MM.1S (cell line): ENCODE data around the gene ISG15.

Experiments
- DNase-seq: peaks from one replicate; pipeline ENCODE4 v3.0.0-alpha.2; 2015
- H2AFZ ChIP-seq: fragments of 300-600 bp; sonication (generic); 2 replicates; pipeline ENCODE4 v1.6.0; 2016; ENCODE audit warnings: antibody characterized with exemption, low read length
- H3F3A ChIP-seq: fragments of 300-600 bp; sonication (generic); 2 replicates; pipeline ENCODE4 v1.6.1; 2016; ENCODE audit warnings: mild to moderate bottlenecking, antibody characterized with exemption, low read length, moderate library complexity, mixed read lengths; ENCODE audit not compliant: insufficient read depth
- H3K27ac ChIP-seq: fragments of 300-600 bp; sonication (generic); 2 replicates; pipeline ENCODE4 v1.5.1; 2016; ENCODE audit warnings: mild to moderate bottlenecking, low read length
- H3K27me3 ChIP-seq: fragments of 300-600 bp; sonication (generic); replicated peaks from 2 replicates; pipeline ENCODE4 v1.6.0; 2016; ENCODE audit warnings: low read length; ENCODE audit not compliant: insufficient read depth
- H3K36me3 ChIP-seq: fragments of 300-600 bp; sonication (generic); replicated peaks from 2 replicates; pipeline ENCODE4 v1.6.1; 2016; ENCODE audit warnings: mild to moderate bottlenecking, low read length, mixed read lengths; ENCODE audit not compliant: insufficient read depth
- H3K4me1 ChIP-seq: fragments of 300-600 bp; sonication (generic); 2 replicates; pipeline ENCODE4 v1.6.1; 2016; ENCODE audit warnings: low read length, mixed read lengths
- H3K4me2 ChIP-seq: fragments of 300-600 bp; sonication (generic); 2 replicates; pipeline ENCODE4 v1.6.0; 2016; ENCODE audit warnings: low read depth, low read length
- H3K4me3 ChIP-seq: fragments of 300-600 bp; sonication (generic); 2 replicates; pipeline ENCODE4 v1.5.1; 2016; ENCODE audit warnings: low read length, mixed read lengths
- H3K79me2 ChIP-seq: fragments of 300-600 bp; sonication (generic); 2 replicates; pipeline ENCODE4 v1.6.1; 2016; ENCODE audit warnings: mixed run types, low read length, mixed read lengths
- H3K9ac ChIP-seq: fragments of 300-600 bp; sonication (generic); 2 replicates; pipeline ENCODE4 v1.6.1; 2016; ENCODE audit warnings: low read length, mixed read lengths
- H3K9me2 ChIP-seq: fragments of 300-600 bp; sonication (generic); replicated peaks from 2 replicates; pipeline ENCODE4 v1.6.1; 2016; ENCODE audit warnings: mild to moderate bottlenecking, low read length, mixed read lengths; ENCODE audit not compliant: insufficient read depth
- H3K9me3 ChIP-seq: fragments of 300-600 bp; sonication (generic); replicated peaks from 2 replicates; pipeline ENCODE4 v1.6.1; 2016; ENCODE audit warnings: mild to moderate bottlenecking, low read length, mixed read lengths; ENCODE audit not compliant: insufficient read depth
- H4K20me1 ChIP-seq: fragments of 300-600 bp; sonication (generic); 2 replicates; pipeline ENCODE4 v1.6.1; 2016; ENCODE audit warnings: mild to moderate bottlenecking, low read length, moderate library complexity, mixed read lengths; ENCODE audit not compliant: insufficient read depth
- EZH2 ChIP-seq: fragments of 300-600 bp; sonication (generic); optimal IDR thresholded peaks from 2 replicates; pipeline ENCODE3; 2017; ENCODE audit warnings: low read depth, mild to moderate bottlenecking, antibody characterized with exemption, low read length, mixed read lengths
- EZH2phosphoT487 ChIP-seq: fragments of 300-600 bp; sonication (generic); IDR thresholded peaks from 2 replicates; pipeline ENCODE4 v1.6.1; 2018; ENCODE audit warnings: antibody characterized with exemption, low read length
- TF ChIP-seq, protein P1 (sequence below): fragments of 300-600 bp; sonication (generic); IDR thresholded peaks from 2 replicates; pipeline ENCODE4 v1.5.1; 2016; ENCODE audit warnings: antibody characterized with exemption, low read length, mixed read lengths

The ISG15 gene

DNA sequence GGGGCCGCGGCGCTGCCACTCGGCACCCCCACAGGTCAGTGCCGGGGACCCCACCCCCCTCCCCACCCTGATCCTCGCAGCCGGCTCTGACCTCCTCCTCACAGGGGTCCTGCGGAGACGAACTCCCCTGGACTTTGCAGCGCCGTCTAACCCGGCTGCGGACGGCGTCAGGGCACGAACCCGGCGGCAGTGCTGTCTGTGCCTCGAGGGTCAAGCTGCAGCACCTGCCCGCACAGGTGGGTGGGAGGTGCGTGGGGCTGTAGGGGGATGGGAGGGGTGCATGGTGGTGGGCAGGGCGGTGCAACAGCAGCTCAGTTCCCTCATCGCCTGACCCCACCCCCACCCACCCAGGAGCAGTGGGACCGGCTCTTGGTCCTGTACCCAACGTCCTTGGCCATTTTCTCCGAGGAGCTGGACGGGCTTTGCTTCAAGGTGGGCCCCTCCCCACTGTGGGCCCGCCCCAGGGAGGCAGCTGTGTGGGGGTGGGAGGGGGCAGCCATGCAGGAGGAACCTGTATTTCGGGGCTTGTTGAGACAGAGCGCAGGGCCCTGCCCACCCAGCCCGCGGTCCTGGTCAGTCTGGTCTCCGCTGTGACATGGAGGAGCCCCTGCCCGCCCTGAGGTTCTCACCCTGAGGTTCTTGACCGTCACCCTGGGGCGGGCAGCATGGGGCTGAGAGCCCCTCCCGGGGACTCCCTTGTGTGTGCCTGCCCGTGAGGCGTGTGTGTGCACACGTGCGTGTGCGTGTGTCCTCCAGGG, 42.1 kb upstream of the ISG15 start:
- no peak for DNase-seq
- Histone ChIP-seq H3K9me2 (no peaks in the 10 kb centered on the region), H3K4me1 (peaks cover 3% of the 10 kb centered on the region), H3K36me3 (no peaks in the 10 kb centered on the region), H3F3A (peaks cover 4% of the 10 kb centered on the region; the same call in 1 of the 2 replicates), H3K27me3 (peaks cover 13% of the 10 kb centered on the region; the same call in 1 of the 2 replicates), H3K4me3 (no peak overlapping the region), H4K20me1 (no peaks in the 10 kb centered on the region), H3K4me2 (no peak overlapping the region), H3K9ac (no peak overlapping the region), H3K9me3 (no peaks in the 10 kb centered on the region), H3K79me2 (no peaks in the 10 kb centered on the region), H3K27ac (no peak overlapping the region), H2AFZ (no peak overlapping the region)
- TF ChIP-seq EZH2phosphoT487 (no peak), EZH2 (no peak)
- TF ChIP-seq, protein P1, sequence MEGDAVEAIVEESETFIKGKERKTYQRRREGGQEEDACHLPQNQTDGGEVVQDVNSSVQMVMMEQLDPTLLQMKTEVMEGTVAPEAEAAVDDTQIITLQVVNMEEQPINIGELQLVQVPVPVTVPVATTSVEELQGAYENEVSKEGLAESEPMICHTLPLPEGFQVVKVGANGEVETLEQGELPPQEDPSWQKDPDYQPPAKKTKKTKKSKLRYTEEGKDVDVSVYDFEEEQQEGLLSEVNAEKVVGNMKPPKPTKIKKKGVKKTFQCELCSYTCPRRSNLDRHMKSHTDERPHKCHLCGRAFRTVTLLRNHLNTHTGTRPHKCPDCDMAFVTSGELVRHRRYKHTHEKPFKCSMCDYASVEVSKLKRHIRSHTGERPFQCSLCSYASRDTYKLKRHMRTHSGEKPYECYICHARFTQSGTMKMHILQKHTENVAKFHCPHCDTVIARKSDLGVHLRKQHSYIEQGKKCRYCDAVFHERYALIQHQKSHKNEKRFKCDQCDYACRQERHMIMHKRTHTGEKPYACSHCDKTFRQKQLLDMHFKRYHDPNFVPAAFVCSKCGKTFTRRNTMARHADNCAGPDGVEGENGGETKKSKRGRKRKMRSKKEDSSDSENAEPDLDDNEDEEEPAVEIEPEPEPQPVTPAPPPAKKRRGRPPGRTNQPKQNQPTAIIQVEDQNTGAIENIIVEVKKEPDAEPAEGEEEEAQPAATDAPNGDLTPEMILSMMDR: no peak

DNA sequence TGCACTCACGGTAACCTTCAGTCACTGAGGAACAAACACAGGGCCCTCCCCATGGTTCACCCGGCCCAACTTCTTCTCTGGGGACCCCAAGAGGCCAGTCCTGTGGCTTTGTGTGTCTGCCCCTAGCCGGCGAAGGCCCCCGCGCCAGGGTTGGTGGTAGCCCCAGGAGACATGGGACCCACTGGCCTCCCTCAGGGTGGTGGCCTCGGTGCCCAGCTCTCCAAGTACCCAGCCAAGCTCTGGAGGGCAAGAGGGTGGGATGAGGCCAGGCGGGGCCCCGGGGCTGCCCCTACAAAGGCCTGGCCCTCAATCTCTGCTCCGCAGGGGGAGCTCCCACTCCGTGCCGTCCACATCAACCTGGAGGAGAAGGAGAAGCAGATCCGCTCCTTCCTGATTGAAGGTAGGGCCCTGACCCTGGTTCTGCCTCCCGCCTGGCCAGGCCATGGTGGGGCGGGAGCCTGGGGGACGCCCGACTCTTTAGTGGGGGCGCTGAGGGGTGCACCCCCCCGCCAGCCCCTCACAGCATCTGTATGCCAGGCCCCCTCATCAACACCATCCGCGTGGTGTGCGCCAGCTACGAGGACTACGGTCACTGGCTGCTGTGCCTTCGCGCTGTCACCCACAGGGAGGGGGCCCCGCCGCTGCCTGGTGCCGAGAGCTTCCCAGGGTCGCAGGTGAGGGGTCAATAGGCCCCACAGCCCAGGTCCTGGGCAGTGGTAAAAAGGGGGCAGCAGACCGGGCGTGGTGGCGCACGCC, 41.4 kb upstream of the ISG15 start:
- H3K4me3 ChIP-seq: no peak overlapping the region
- no peaks in the 10 kb centered on the region for H4K20me1 ChIP-seq
- no peaks in the 10 kb centered on the region for H3K36me3 ChIP-seq
- peaks cover 13% of the 10 kb centered on the region; the same call in 1 of the 2 replicates for H3K27me3 ChIP-seq
- no peak overlapping the region for H3K27ac ChIP-seq
- no peak overlapping the region for H2AFZ ChIP-seq
- H3K79me2 ChIP-seq: no peaks in the 10 kb centered on the region
- H3K4me1 ChIP-seq: peaks cover 2% of the 10 kb centered on the region; the same call in 1 of the 2 replicates
- no peak overlapping the region for H3K9ac ChIP-seq
- H3F3A ChIP-seq: no peaks in the 10 kb centered on the region
- no peaks in the 10 kb centered on the region for H3K9me3 ChIP-seq
- no peak for DNase-seq
- no peak overlapping the region for H3K4me2 ChIP-seq
- TF ChIP-seq EZH2phosphoT487: no peak
- TF ChIP-seq, protein P1: no peak
- no peak for TF ChIP-seq EZH2
- no peaks in the 10 kb centered on the region for H3K9me2 ChIP-seq

DNA sequence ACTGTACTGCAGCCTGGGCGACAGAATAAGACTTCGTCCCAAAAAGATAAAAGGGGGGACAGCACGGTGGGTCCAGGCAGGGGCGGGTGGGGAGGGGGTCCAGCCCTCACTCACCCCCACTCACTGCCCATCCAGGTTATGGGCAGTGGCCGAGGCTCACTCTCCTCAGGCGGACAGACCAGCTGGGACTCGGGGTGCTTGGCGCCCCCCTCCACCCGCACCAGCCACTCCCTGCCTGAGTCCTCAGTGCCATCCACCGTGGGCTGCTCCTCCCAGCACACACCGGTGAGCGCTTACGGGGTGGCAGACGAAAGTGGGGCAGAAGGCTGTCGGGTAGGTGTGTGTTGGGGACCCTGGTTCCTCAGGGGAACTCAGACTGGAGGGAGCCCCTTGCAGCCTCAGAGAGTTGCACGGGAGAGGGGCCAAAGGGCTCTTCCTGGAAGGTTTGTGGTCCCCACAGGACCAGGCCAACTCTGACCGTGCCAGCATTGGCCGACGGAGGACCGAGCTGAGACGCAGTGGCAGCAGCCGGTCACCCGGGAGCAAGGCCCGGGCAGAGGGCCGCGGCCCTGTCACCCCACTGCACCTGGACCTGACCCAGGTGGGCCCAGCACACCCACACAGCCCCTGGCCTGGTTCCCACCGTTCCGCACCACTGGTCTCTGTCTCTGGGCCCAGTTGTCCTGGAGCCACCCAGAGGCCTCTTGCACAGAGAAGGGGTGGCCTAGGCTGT, 40.4 kb upstream of the ISG15 start:
- Histone ChIP-seq H4K20me1 (no peaks in the 10 kb centered on the region), H3K36me3 (no peaks in the 10 kb centered on the region), H3F3A (no peaks in the 10 kb centered on the region), H3K27me3 (peaks cover 13% of the 10 kb centered on the region; the same call in 1 of the 2 replicates), H3K4me2 (no peak overlapping the region), H2AFZ (no peak overlapping the region), H3K4me3 (no peak overlapping the region), H3K9ac (no peak overlapping the region), H3K79me2 (no peaks in the 10 kb centered on the region), H3K9me2 (no peaks in the 10 kb centered on the region), H3K4me1 (no peaks in the 10 kb centered on the region), H3K9me3 (no peaks in the 10 kb centered on the region), H3K27ac (no peak overlapping the region)
- TF ChIP-seq EZH2 (no peak), EZH2phosphoT487 (no peak)
- TF ChIP-seq, protein P1: no peak
- no peak for DNase-seq
